ENCODE data around the gene QRICH1. TPM values are rescaled to one million over a fixed set of nuclear protein-coding genes. Genes with fewer than 3 reads are reported as not detected.

QRICH1 gene
- total and polyA plus RNA-seq, 2 of the 13 experiments (the other 11 are each of a cell fraction or from before 2014, with no cell fraction given), result 52.6 to 102 TPM

- TF ChIP-seq GLMP (CRISPR knock-in tag; IDR thresholded peaks at IDR 0.05; ENCODE audit: borderline replicate concordance) (no peak), TARDBP (CRISPR knock-in tag; IDR thresholded peaks at IDR 0.05) (peak; percentile 73; the same call in 1 of the 2 replicates), ATF3 (CRISPR knock-in tag; IDR thresholded peaks at IDR 0.05) (no peak; the same call in 1 of the 2 replicates), ZNF552 (CRISPR knock-in tag; IDR thresholded peaks at IDR 0.05; ENCODE audit: borderline replicate concordance) (no peak), JARID2 (CRISPR knock-in tag; IDR thresholded peaks at IDR 0.05; ENCODE audit: insufficient replicate concordance) (peak; percentile 34), ZUFSP (CRISPR knock-in tag; IDR thresholded peaks at IDR 0.05; ENCODE audit: borderline replicate concordance) (no peak), ZNF768 (CRISPR knock-in tag; IDR thresholded peaks at IDR 0.05) (peak; percentile 60; the same call in 1 of the 2 replicates), REXO4 (CRISPR knock-in tag; IDR thresholded peaks at IDR 0.05; ENCODE audit: borderline replicate concordance) (no peak), BATF2 (CRISPR knock-in tag; IDR thresholded peaks at IDR 0.05) (0 out of 2 replicates have a peak, but pooled peaks have one; percentile 5), MAZ (IDR thresholded peaks at IDR 0.05; ENCODE audit: borderline replicate concordance, low read depth, low read length) (peak; percentile 66; the same call in 1 of the 2 replicates), MAZ (CRISPR knock-in tag; IDR thresholded peaks at IDR 0.05; ENCODE audit: low read depth) (peak; percentile 66), ZNF282 (IDR thresholded peaks at IDR 0.05; ENCODE audit: partially characterized antibody) (no peak), ERF (CRISPR knock-in tag; IDR thresholded peaks at IDR 0.05) (peak; percentile 74; the same call in 1 of the 2 replicates), ZHX1 (CRISPR knock-in tag; IDR thresholded peaks at IDR 0.05; ENCODE audit: low read depth) (no peak; the same call in 1 of the 2 replicates), BRF2 (CRISPR knock-in tag; IDR thresholded peaks at IDR 0.05) (no peak), KAT7 (CRISPR knock-in tag; IDR thresholded peaks at IDR 0.05; ENCODE audit: borderline replicate concordance) (no peak; the same call in 1 of the 2 replicates), MLLT10 (CRISPR knock-in tag; IDR thresholded peaks at IDR 0.05) (no peak), CEBPG (CRISPR knock-in tag; IDR thresholded peaks at IDR 0.05) (peak; percentile 57), FUBP1 (CRISPR knock-in tag; IDR thresholded peaks at IDR 0.05; ENCODE audit: borderline replicate concordance) (no peak)
Observed at GRCh38 chr3:49007068-49007770, 86.7 kb downstream of the QRICH1 start, which contains the start of gene WDR6 (continued).

Data from HepG2 (cell line).